NB4 (cell line): ENCODE data around the gene RARG.

Experiments
- MYC ChIP-seq: IDR thresholded peaks from 2 replicates; pipeline ENCODE4 v1.6.1; 2011; ENCODE audit warnings: low read depth, low read length
- POLR2A ChIP-seq: IDR thresholded peaks from 2 replicates; pipeline ENCODE4 v1.6.1; 2011; ENCODE audit warnings: mild to moderate bottlenecking; ENCODE audit not compliant: insufficient read length; ENCODE audit errors: extremely low read depth
- TF ChIP-seq, protein P1 (sequence below): IDR thresholded peaks from one replicate; pipeline ENCODE4 v1.5.1; 2012; ENCODE audit warnings: low read depth, low read length

GRCh38 chr12:53181935-53182334, 50.1 kb downstream of the RARG start:
- TF ChIP-seq, protein P1, sequence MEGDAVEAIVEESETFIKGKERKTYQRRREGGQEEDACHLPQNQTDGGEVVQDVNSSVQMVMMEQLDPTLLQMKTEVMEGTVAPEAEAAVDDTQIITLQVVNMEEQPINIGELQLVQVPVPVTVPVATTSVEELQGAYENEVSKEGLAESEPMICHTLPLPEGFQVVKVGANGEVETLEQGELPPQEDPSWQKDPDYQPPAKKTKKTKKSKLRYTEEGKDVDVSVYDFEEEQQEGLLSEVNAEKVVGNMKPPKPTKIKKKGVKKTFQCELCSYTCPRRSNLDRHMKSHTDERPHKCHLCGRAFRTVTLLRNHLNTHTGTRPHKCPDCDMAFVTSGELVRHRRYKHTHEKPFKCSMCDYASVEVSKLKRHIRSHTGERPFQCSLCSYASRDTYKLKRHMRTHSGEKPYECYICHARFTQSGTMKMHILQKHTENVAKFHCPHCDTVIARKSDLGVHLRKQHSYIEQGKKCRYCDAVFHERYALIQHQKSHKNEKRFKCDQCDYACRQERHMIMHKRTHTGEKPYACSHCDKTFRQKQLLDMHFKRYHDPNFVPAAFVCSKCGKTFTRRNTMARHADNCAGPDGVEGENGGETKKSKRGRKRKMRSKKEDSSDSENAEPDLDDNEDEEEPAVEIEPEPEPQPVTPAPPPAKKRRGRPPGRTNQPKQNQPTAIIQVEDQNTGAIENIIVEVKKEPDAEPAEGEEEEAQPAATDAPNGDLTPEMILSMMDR, result no peak
- TF ChIP-seq POLR2A (no peak), MYC (no peak)
